K562 (cell line): ENCODE measurements around the gene CSNK1G3.

Source experiments
- POLR2A ChIP-seq: fragments of 450-650 bp; conservative IDR thresholded peaks from 2 replicates; pipeline ENCODE4 v1.6.1; 2016
- POLR2AphosphoS5 ChIP-seq: IDR thresholded peaks from 2 replicates; pipeline ENCODE4 v1.6.1; 2011; ENCODE audit warnings: mild to moderate bottlenecking, low read depth, low read length, moderate library complexity; ENCODE audit not compliant: control insufficient read depth, insufficient read depth
- ZC3H11A ChIP-seq: IDR thresholded peaks from 2 replicates; pipeline ENCODE4 v1.6.1; 2012; ENCODE audit warnings: low read depth, low read length, improper control_type of control experiment
- ZNF121 ChIP-seq: sonication (generic); formaldehyde crosslinking; conservative IDR thresholded peaks from 2 replicates; pipeline ENCODE4 v1.8.0; 2022; ENCODE audit warnings: missing genetic modification reagents
- TF ChIP-seq, protein P1 (sequence below): fragments of 250-450 bp; sonication (Bioruptor Pico); IDR thresholded peaks from 2 replicates; pipeline ENCODE4 v1.8.0; 2021; ENCODE audit warnings: moderate library complexity, mild to moderate bottlenecking, inconsistent platforms
- TF ChIP-seq, protein P2 (sequence below), 3 experiments: IDR thresholded peaks in 2 of 3; conservative IDR thresholded peaks in 1 of 3; 2 replicates each; pipeline ENCODE4 v1.5.1; 2011 to 2012; ENCODE audit warnings: low read length in 3 of 3, mild to moderate bottlenecking in 3 of 3, control low read depth in 2 of 3, improper control_type of control experiment in 1 of 3, inconsistent platforms in 1 of 3, low read depth in 1 of 3, mixed read lengths in 1 of 3, moderate library complexity in 1 of 3; ENCODE audit not compliant: insufficient read depth in 2 of 3
- TF ChIP-seq, protein P3 (sequence below), 2 experiments: fragments of 450-650 bp in 1 of 2; IDR thresholded peaks; 2 replicates each; pipeline ENCODE4 v1.6.1; 2011 to 2017; ENCODE audit warnings: low read depth in 2 of 2, antibody characterized with exemption in 1 of 2, borderline replicate concordance in 1 of 2, low read length in 1 of 2, mild to moderate bottlenecking in 1 of 2, mixed read lengths in 1 of 2; ENCODE audit not compliant: control insufficient read depth in 1 of 2
- TF ChIP-seq, protein P4 (sequence below), 2 experiments: fragments of 450-650 bp; IDR thresholded peaks; 2 replicates each; pipeline ENCODE4 v1.6.1; 2016

DNA sequence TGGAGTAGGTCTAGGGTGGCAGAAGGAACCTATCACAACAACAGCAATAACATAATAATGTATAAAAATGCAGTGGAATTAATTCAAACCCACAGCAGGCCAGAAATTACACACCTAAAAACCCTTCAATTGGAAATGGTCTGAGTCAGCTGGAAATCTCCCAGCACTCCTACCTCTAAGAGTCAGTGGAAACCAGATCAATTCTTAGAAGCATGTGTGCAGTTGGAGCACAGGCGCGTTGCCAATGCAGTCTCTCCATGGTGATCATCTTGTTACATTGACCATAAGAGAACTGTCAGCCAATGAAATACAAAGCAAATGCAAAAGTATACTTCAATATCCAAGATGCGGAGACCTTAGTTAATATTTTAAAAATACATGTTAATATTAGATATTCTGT, 15.1 kb upstream of the CSNK1G3 start:
- TF ChIP-seq, protein P1, sequence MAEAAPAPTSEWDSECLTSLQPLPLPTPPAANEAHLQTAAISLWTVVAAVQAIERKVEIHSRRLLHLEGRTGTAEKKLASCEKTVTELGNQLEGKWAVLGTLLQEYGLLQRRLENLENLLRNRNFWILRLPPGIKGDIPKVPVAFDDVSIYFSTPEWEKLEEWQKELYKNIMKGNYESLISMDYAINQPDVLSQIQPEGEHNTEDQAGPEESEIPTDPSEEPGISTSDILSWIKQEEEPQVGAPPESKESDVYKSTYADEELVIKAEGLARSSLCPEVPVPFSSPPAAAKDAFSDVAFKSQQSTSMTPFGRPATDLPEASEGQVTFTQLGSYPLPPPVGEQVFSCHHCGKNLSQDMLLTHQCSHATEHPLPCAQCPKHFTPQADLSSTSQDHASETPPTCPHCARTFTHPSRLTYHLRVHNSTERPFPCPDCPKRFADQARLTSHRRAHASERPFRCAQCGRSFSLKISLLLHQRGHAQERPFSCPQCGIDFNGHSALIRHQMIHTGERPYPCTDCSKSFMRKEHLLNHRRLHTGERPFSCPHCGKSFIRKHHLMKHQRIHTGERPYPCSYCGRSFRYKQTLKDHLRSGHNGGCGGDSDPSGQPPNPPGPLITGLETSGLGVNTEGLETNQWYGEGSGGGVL (CRISPR knock-in tag) = no peak
- TF ChIP-seq, protein P2, sequence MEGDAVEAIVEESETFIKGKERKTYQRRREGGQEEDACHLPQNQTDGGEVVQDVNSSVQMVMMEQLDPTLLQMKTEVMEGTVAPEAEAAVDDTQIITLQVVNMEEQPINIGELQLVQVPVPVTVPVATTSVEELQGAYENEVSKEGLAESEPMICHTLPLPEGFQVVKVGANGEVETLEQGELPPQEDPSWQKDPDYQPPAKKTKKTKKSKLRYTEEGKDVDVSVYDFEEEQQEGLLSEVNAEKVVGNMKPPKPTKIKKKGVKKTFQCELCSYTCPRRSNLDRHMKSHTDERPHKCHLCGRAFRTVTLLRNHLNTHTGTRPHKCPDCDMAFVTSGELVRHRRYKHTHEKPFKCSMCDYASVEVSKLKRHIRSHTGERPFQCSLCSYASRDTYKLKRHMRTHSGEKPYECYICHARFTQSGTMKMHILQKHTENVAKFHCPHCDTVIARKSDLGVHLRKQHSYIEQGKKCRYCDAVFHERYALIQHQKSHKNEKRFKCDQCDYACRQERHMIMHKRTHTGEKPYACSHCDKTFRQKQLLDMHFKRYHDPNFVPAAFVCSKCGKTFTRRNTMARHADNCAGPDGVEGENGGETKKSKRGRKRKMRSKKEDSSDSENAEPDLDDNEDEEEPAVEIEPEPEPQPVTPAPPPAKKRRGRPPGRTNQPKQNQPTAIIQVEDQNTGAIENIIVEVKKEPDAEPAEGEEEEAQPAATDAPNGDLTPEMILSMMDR (IDR thresholded peaks at IDR 0.05 in 2 of 3, conservative IDR thresholded peaks at IDR 0.05 in 1 of 3; ENCODE audit: insufficient read depth in 2 of 3, low read depth in 1 of 3, low read length in 3 of 3) = no peak
- no peak for TF ChIP-seq POLR2AphosphoS5
- TF ChIP-seq, protein P3, sequence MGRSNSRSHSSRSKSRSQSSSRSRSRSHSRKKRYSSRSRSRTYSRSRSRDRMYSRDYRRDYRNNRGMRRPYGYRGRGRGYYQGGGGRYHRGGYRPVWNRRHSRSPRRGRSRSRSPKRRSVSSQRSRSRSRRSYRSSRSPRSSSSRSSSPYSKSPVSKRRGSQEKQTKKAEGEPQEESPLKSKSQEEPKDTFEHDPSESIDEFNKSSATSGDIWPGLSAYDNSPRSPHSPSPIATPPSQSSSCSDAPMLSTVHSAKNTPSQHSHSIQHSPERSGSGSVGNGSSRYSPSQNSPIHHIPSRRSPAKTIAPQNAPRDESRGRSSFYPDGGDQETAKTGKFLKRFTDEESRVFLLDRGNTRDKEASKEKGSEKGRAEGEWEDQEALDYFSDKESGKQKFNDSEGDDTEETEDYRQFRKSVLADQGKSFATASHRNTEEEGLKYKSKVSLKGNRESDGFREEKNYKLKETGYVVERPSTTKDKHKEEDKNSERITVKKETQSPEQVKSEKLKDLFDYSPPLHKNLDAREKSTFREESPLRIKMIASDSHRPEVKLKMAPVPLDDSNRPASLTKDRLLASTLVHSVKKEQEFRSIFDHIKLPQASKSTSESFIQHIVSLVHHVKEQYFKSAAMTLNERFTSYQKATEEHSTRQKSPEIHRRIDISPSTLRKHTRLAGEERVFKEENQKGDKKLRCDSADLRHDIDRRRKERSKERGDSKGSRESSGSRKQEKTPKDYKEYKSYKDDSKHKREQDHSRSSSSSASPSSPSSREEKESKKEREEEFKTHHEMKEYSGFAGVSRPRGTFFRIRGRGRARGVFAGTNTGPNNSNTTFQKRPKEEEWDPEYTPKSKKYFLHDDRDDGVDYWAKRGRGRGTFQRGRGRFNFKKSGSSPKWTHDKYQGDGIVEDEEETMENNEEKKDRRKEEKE (IDR thresholded peaks at IDR 0.05; ENCODE audit: borderline replicate concordance in 1 of 2, control insufficient read depth in 1 of 2, low read depth in 2 of 2, low read length in 1 of 2) = no peak
- no peak for TF ChIP-seq POLR2A
- no peak for TF ChIP-seq ZNF121 (CRISPR knock-in tag)
- no peak for TF ChIP-seq ZC3H11A
- TF ChIP-seq, protein P4, sequence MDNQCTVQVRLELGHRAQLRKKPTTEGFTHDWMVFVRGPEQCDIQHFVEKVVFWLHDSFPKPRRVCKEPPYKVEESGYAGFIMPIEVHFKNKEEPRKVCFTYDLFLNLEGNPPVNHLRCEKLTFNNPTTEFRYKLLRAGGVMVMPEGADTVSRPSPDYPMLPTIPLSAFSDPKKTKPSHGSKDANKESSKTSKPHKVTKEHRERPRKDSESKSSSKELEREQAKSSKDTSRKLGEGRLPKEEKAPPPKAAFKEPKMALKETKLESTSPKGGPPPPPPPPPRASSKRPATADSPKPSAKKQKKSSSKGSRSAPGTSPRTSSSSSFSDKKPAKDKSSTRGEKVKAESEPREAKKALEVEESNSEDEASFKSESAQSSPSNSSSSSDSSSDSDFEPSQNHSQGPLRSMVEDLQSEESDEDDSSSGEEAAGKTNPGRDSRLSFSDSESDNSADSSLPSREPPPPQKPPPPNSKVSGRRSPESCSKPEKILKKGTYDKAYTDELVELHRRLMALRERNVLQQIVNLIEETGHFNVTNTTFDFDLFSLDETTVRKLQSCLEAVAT (IDR thresholded peaks at IDR 0.05) = no peak
